WTC11 (cell line): ENCODE data around the gene AGBL4. TPM values are rescaled to one million over a fixed set of nuclear protein-coding genes. Genes with fewer than 3 reads are reported as not detected.

Source experiments
- ATAC-seq: fragments of 200-7000 bp; cut with Tn5 transposase; 2 replicates; pipeline ENCODE4 v1.10.0; 2021; ENCODE audit warnings: mild to moderate bottlenecking, moderate library complexity
- CTCF ChIA-PET: fragments of 300-600 bp; sonication (Branson Sonifier 250); formaldehyde crosslinking; loops from one replicate; lab custom pipeline; 2021; ENCODE audit warnings: antibody characterized with exemption; lab: Charles Lee
- POLR2A ChIA-PET: fragments of 350-600 bp; sonication (Branson Sonifier 250); formaldehyde crosslinking; loops from one replicate; lab custom pipeline; 2021; ENCODE audit warnings: antibody characterized with exemption; lab: Charles Lee
- DNase-seq: peaks from one replicate; pipeline ENCODE4 v3.0.0; 2021; ENCODE audit warnings: low spot score
- H3K27ac Mint-ChIP-seq: 2 replicates; pipeline ENCODE4 v1.8.0; 2021; ENCODE audit warnings: mixed read lengths
- H3K27me3 Mint-ChIP-seq: 2 replicates; pipeline ENCODE4 v1.8.0; 2021; ENCODE audit warnings: low read depth, mild to moderate bottlenecking, moderate library complexity, mixed read lengths
- H3K36me3 Mint-ChIP-seq: 2 replicates; pipeline ENCODE4 v1.8.0; 2021; ENCODE audit warnings: mixed read lengths
- H3K4me1 Mint-ChIP-seq: 2 replicates; pipeline ENCODE4 v1.8.0; 2022; ENCODE audit warnings: mixed read lengths
- H3K4me3 Mint-ChIP-seq: 2 replicates; pipeline ENCODE4 v1.8.0; 2021; ENCODE audit warnings: mild to moderate bottlenecking, moderate library complexity, mixed read lengths
- H3K9me3 Mint-ChIP-seq: 2 replicates; pipeline ENCODE4 v1.8.0; 2021; ENCODE audit warnings: mixed read lengths
- AFF4 ChIP-seq: sonication (generic); formaldehyde crosslinking; IDR thresholded peaks from 2 replicates; pipeline ENCODE4 v1.8.1; 2023; ENCODE audit warnings: mild to moderate bottlenecking, missing genetic modification reagents, borderline replicate concordance
- AR ChIP-seq: fragments of 250-450 bp; sonication (Bioruptor Pico); IDR thresholded peaks from 2 replicates; pipeline ENCODE4 v1.9.0; 2021; ENCODE audit warnings: mild to moderate bottlenecking
- ARID4B ChIP-seq: sonication (generic); formaldehyde crosslinking; IDR thresholded peaks from 2 replicates; pipeline ENCODE4 v1.8.0; 2023; ENCODE audit warnings: missing genetic modification reagents, mild to moderate bottlenecking, borderline replicate concordance
- ATF2 ChIP-seq: sonication (generic); formaldehyde crosslinking; IDR thresholded peaks from 2 replicates; pipeline ENCODE4 v1.8.1; 2022; ENCODE audit warnings: low read depth, missing genetic modification reagents, borderline replicate concordance
- ATF3 ChIP-seq: sonication (generic); formaldehyde crosslinking; conservative IDR thresholded peaks from 2 replicates; pipeline ENCODE4 v1.8.1; 2022; ENCODE audit warnings: mild to moderate bottlenecking, missing genetic modification reagents
- CTCF ChIP-seq: fragments of 200-600 bp; IDR thresholded peaks from 2 replicates; pipeline ENCODE4 v1.8.0; 2022; ENCODE audit warnings: antibody characterized with exemption
- E2F1 ChIP-seq: sonication (generic); formaldehyde crosslinking; IDR thresholded peaks from 2 replicates; pipeline ENCODE4 v1.8.0; 2022; ENCODE audit warnings: mild to moderate bottlenecking, missing genetic modification reagents
- NFATC4 ChIP-seq: fragments of 250-450 bp; sonication (Bioruptor Pico); IDR thresholded peaks from 2 replicates; pipeline ENCODE4 v1.9.0; 2021; ENCODE audit warnings: mild to moderate bottlenecking
- PREB ChIP-seq: sonication (generic); formaldehyde crosslinking; IDR thresholded peaks from 2 replicates; pipeline ENCODE4 v1.8.1; 2022; ENCODE audit warnings: mild to moderate bottlenecking, missing genetic modification reagents, moderate library complexity, borderline replicate concordance
- PRRX2 ChIP-seq: fragments of 250-450 bp; sonication (Bioruptor Pico); IDR thresholded peaks from 2 replicates; pipeline ENCODE4 v1.8.0; 2021; ENCODE audit warnings: mild to moderate bottlenecking
- TCF7 ChIP-seq: sonication (generic); formaldehyde crosslinking; IDR thresholded peaks from 2 replicates; pipeline ENCODE4 v1.8.0; 2022; ENCODE audit warnings: mild to moderate bottlenecking, low read depth, missing genetic modification reagents, moderate library complexity
- ZBTB43 ChIP-seq: sonication (generic); formaldehyde crosslinking; IDR thresholded peaks from 2 replicates; pipeline ENCODE4 v1.8.1; 2023; ENCODE audit warnings: mild to moderate bottlenecking, missing genetic modification reagents
- ZNF121 ChIP-seq: sonication (generic); formaldehyde crosslinking; IDR thresholded peaks from 2 replicates; pipeline ENCODE4 v1.8.0; 2023; ENCODE audit warnings: missing genetic modification reagents
- ZNF423 ChIP-seq: fragments of 250-450 bp; sonication (Bioruptor Pico); IDR thresholded peaks from 2 replicates; pipeline ENCODE4 v2.1.2; 2022; ENCODE audit warnings: mild to moderate bottlenecking, moderate library complexity
- total RNA-seq: library from RNA; stranded (reverse); gene quantifications from 3 replicates; pipeline ENCODE4 v1.2.3, GENCODE V29; 2021

Gene AGBL4
- total RNA-seq, 1 experiment from 2014 or later = 0.87 TPM

GRCh38 chr1:48760857-48761256, 1262.9 kb downstream of the AGBL4 start:
- no peak for DNase-seq
- CTCF ChIA-PET = no interaction called here
- no peaks in the 10 kb centered on the region for H3K9me3 Mint-ChIP-seq
- peaks cover 12% of the 10 kb centered on the region for H3K4me1 Mint-ChIP-seq
- POLR2A ChIA-PET = no interaction called here
- H3K4me3 Mint-ChIP-seq = no peak overlapping the region
- H3K36me3 Mint-ChIP-seq = peaks cover 36% of the 10 kb centered on the region
- H3K27me3 Mint-ChIP-seq = no peaks in the 10 kb centered on the region
- H3K27ac Mint-ChIP-seq = no peak overlapping the region
- no peak for ATAC-seq
- TF ChIP-seq ZBTB43 (no peak), ATF3 (CRISPR knock-in tag) (no peak)
- TF ChIP-seq, all 79 proteins: peak for 0

- Mint-ChIP-seq H3K27me3 (no peaks in the 10 kb centered on the region), H3K36me3 (peaks cover 44% of the 10 kb centered on the region), H3K9me3 (no peaks in the 10 kb centered on the region), H3K4me1 (peaks cover 15% of the 10 kb centered on the region), H3K27ac (no peak overlapping the region), H3K4me3 (no peak overlapping the region)
- ATAC-seq (no peak), DNase-seq (no peak)
- ChIA-PET CTCF (no interaction called here), POLR2A (no interaction called here)
- no peak for TF ChIP-seq ATF2 (CRISPR knock-in tag)
- TF ChIP-seq PRRX2 (CRISPR knock-in tag) = no peak
- no peak for TF ChIP-seq NFATC4
- TF ChIP-seq AFF4 (CRISPR knock-in tag) = no peak
- TF ChIP-seq TCF7 (CRISPR knock-in tag) = no peak
- no peak for TF ChIP-seq ZNF121 (CRISPR knock-in tag)
- no peak for TF ChIP-seq PREB (CRISPR knock-in tag)
- TF ChIP-seq ZNF423 (CRISPR knock-in tag) = no peak
- TF ChIP-seq ARID4B = no peak
- no peak for TF ChIP-seq CTCF
- TF ChIP-seq AR (CRISPR knock-in tag) = no peak
- no peak for TF ChIP-seq E2F1 (CRISPR knock-in tag)
Observed at GRCh38 chr1:48758976-48759375, 1264.8 kb downstream of the AGBL4 start.
